Measurements from ENCODE around the gene PRR15L.

The PRR15L gene

DNA sequence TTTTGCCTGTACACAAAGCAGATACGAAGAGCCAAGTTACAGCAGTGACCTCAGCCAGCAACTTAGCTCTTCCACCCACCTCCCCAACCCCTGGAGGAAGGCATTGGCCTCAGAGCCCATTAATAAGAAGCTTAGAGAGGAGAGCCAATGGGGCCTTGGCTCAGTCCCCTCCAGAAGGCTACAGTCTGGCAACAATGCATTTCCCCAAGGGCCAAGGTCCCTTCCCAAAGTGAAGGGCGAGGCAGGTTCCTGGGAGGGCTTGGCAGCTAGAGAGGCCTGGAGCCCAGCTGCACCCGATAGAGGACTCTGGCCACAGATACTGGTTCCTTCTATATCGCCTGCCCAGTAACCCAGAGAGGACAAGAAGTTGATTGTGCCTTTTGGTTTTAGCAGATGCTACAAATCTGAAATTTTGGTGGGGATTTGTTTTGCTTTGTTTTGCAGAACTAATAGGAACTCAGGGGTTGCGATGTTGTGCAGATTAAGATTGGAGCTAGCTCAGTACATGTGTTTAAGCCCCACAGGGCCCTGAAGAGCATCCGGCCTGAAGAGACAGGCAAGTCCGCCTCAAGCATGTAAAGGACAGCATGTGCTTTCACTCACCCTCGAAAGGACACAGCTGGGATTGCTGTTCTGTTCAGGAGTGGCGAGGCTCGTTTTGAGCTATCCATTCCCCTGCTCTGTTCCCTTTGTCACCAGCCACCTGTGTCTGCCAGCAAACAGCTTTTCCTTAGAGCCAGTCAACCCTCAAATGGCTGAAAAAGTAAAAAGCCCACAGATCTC lies 28.3 kb downstream of the PRR15L start:
- Histone ChIP-seq H3K4me1 (ENCODE audit: low read length) (0 out of 2 replicates have a peak, but pooled peaks cover 5% of the 10 kb centered on the region), H3K4me2 (ENCODE audit: low read length) (no peak overlapping the region), H3K9me3 (ENCODE audit: insufficient read depth, low read length) (no peaks in the 10 kb centered on the region), H3K9ac (ENCODE audit: low read length) (no peak overlapping the region), H3K27ac (ENCODE audit: low read length) (no peak overlapping the region), H3K27me3 (ENCODE audit: low read depth, low read length) (no peaks in the 10 kb centered on the region), H3K4me3 (ENCODE audit: low read length) (no peak overlapping the region), H3K36me3 (replicated peaks; ENCODE audit: low read depth, low read length) (peaks cover 17% of the 10 kb centered on the region), H4K20me1 (ENCODE audit: insufficient read depth, low read length) (no peaks in the 10 kb centered on the region), H3K79me2 (ENCODE audit: low read length) (no peaks in the 10 kb centered on the region), H2AFZ (ENCODE audit: low read depth, low read length) (no peak overlapping the region)
- TF ChIP-seq, protein P1, sequence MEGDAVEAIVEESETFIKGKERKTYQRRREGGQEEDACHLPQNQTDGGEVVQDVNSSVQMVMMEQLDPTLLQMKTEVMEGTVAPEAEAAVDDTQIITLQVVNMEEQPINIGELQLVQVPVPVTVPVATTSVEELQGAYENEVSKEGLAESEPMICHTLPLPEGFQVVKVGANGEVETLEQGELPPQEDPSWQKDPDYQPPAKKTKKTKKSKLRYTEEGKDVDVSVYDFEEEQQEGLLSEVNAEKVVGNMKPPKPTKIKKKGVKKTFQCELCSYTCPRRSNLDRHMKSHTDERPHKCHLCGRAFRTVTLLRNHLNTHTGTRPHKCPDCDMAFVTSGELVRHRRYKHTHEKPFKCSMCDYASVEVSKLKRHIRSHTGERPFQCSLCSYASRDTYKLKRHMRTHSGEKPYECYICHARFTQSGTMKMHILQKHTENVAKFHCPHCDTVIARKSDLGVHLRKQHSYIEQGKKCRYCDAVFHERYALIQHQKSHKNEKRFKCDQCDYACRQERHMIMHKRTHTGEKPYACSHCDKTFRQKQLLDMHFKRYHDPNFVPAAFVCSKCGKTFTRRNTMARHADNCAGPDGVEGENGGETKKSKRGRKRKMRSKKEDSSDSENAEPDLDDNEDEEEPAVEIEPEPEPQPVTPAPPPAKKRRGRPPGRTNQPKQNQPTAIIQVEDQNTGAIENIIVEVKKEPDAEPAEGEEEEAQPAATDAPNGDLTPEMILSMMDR (IDR thresholded peaks at IDR 0.05; ENCODE audit: low read depth, low read length), result no peak
- TF ChIP-seq EZH2phosphoT487 (IDR thresholded peaks at IDR 0.05; ENCODE audit: low read depth), result no peak

DNA sequence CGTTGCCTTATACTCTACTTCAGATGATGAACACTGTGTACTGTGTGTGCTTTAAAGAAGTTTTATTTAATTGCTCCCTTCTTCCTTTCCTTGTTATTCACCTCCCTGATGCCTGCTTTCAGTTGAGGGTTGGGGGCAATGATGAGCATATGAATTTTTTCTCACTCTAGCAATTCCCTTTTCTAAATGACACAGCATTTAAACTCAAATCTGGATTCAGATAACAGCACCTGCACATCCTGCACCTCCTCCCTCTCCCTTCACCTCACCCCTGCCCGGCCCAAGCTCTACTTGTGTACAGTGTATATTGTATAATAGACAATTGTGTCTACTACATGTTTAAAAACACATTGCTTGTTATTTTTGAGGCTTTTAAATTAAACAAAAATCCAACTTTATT lies 29.3 kb downstream of the PRR15L start:
- Histone ChIP-seq H3K27me3 (ENCODE audit: low read depth, low read length) (no peaks in the 10 kb centered on the region), H3K9me3 (ENCODE audit: insufficient read depth, low read length) (no peaks in the 10 kb centered on the region), H4K20me1 (ENCODE audit: insufficient read depth, low read length) (no peaks in the 10 kb centered on the region), H3K79me2 (ENCODE audit: low read length) (no peaks in the 10 kb centered on the region), H3K36me3 (replicated peaks; ENCODE audit: low read depth, low read length) (peaks cover 17% of the 10 kb centered on the region), H2AFZ (ENCODE audit: low read depth, low read length) (no peak overlapping the region), H3K4me1 (ENCODE audit: low read length) (0 out of 2 replicates have a peak, but pooled peaks cover 5% of the 10 kb centered on the region), H3K4me2 (ENCODE audit: low read length) (no peak overlapping the region), H3K9ac (ENCODE audit: low read length) (no peak overlapping the region), H3K4me3 (ENCODE audit: low read length) (no peak overlapping the region), H3K27ac (ENCODE audit: low read length) (no peak overlapping the region)
- TF ChIP-seq, protein P1 (IDR thresholded peaks at IDR 0.05; ENCODE audit: low read depth, low read length), result no peak
- no peak for TF ChIP-seq EZH2phosphoT487 (IDR thresholded peaks at IDR 0.05; ENCODE audit: low read depth)

GRCh38 chr17:47927821-47928400 lies 29.8 kb downstream of the PRR15L start:
- Histone ChIP-seq H3K4me1 (ENCODE audit: low read length) (0 out of 2 replicates have a peak, but pooled peaks cover 5% of the 10 kb centered on the region), H3K4me2 (ENCODE audit: low read length) (no peak overlapping the region), H3K9ac (ENCODE audit: low read length) (no peak overlapping the region), H3K27ac (ENCODE audit: low read length) (no peak overlapping the region), H3K9me3 (ENCODE audit: insufficient read depth, low read length) (no peaks in the 10 kb centered on the region), H3K4me3 (ENCODE audit: low read length) (no peak overlapping the region), H2AFZ (ENCODE audit: low read depth, low read length) (no peak overlapping the region), H3K36me3 (replicated peaks; ENCODE audit: low read depth, low read length) (peaks cover 21% of the 10 kb centered on the region), H3K79me2 (ENCODE audit: low read length) (no peaks in the 10 kb centered on the region), H3K27me3 (ENCODE audit: low read depth, low read length) (no peaks in the 10 kb centered on the region), H4K20me1 (ENCODE audit: insufficient read depth, low read length) (no peaks in the 10 kb centered on the region)
- TF ChIP-seq, protein P1 (IDR thresholded peaks at IDR 0.05; ENCODE audit: low read depth, low read length), result no peak
- no peak for TF ChIP-seq EZH2phosphoT487 (IDR thresholded peaks at IDR 0.05; ENCODE audit: low read depth)

DNA sequence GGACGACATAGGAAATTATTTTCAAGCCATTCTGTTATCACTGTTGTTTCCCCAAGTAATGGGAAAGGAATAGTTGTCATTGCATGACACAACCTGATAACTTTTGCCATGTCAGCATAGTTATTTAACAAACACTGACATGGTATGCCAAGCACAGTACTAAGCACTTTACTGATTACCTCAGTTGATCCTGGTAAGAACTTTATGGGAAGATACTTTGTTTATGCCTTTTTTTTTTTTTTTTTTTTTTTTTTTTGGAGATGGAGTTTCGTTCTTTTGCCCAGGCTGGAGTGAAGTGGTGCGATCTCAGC lies 32.0 kb downstream of the PRR15L start:
- TF ChIP-seq, protein P1 (IDR thresholded peaks at IDR 0.05; ENCODE audit: low read depth, low read length), result no peak
- Histone ChIP-seq H3K4me2 (ENCODE audit: low read length) (no peak overlapping the region), H3K27ac (ENCODE audit: low read length) (no peak overlapping the region), H3K9me3 (ENCODE audit: insufficient read depth, low read length) (no peaks in the 10 kb centered on the region), H3K4me1 (ENCODE audit: low read length) (0 out of 2 replicates have a peak, but pooled peaks cover 5% of the 10 kb centered on the region), H2AFZ (ENCODE audit: low read depth, low read length) (no peak overlapping the region), H4K20me1 (ENCODE audit: insufficient read depth, low read length) (no peaks in the 10 kb centered on the region), H3K79me2 (ENCODE audit: low read length) (no peaks in the 10 kb centered on the region), H3K4me3 (ENCODE audit: low read length) (no peak overlapping the region), H3K36me3 (replicated peaks; ENCODE audit: low read depth, low read length) (peaks cover 19% of the 10 kb centered on the region), H3K27me3 (ENCODE audit: low read depth, low read length) (no peaks in the 10 kb centered on the region), H3K9ac (ENCODE audit: low read length) (no peak overlapping the region)
